Peyer's patch (tissue), 4 donors: ENCODE measurements around the gene ARHGEF4. TPM values are rescaled to one million over a fixed set of nuclear protein-coding genes. Genes with fewer than 3 reads are reported as not detected.

Source experiments
- DNase-seq, 3 donors: peaks; one replicate each; pipeline ENCODE4 v3.0.0-alpha.2; 2017 to 2019
- H3K27ac ChIP-seq, 4 donors: fragments of 200-600 bp; sonication (generic); one replicate each; pipeline ENCODE4 v1.5.1; 2016 to 2019
- H3K27me3 ChIP-seq, 2 donors: fragments of 200-600 bp; sonication (generic); one replicate each; pipeline ENCODE4 v1.5.1; 2019
- H3K36me3 ChIP-seq, 3 donors: fragments of 200-600 bp; sonication (generic); one replicate each; pipeline ENCODE4 v1.5.1; 2016 to 2019
- H3K4me1 ChIP-seq, 4 donors: fragments of 200-600 bp; sonication (generic); one replicate each; pipeline ENCODE4 v1.5.1; 2016 to 2019
- H3K4me3 ChIP-seq, 4 donors: fragments of 200-600 bp; sonication (generic); 1 replicate in 3 of 4; 2 replicates in 1 of 4; pipeline ENCODE4 v1.5.1; 2016 to 2019; ENCODE audit warnings: mild to moderate bottlenecking in 1 of 4
- H3K9me3 ChIP-seq, 4 donors: fragments of 200-600 bp; sonication (generic); one replicate each; pipeline ENCODE4 v1.5.1; 2016 to 2019; ENCODE audit warnings: mild to moderate bottlenecking in 1 of 4
- POLR2A ChIP-seq, 2 donors: fragments of 450-650 bp; IDR thresholded peaks; one replicate each; pipeline ENCODE4 v1.5.1; 2017; ENCODE audit warnings: antibody characterized with exemption in 2 of 2, mild to moderate bottlenecking in 2 of 2, moderate library complexity in 2 of 2
- total RNA-seq, 4 donors: library from RNA; depleted of rRNA; stranded (reverse); fragments of >200 nt; gene quantifications; one replicate each; pipeline ENCODE4 v1.1.0, GENCODE V29; 2016
- TF ChIP-seq, protein P1 (sequence below), 6 experiments: fragments of 450-650 bp in 4 of 6; fragments of 200-600 bp in 2 of 6; sonication (generic) in 1 of 6; IDR thresholded peaks; one replicate each; pipeline ENCODE4 v1.5.1; 2017 to 2019; ENCODE audit warnings: antibody characterized with exemption in 6 of 6, mild to moderate bottlenecking in 3 of 6, moderate library complexity in 1 of 6

Gene ARHGEF4
- total RNA-seq, 4 donors from 2014 or later: 1.1 to 10.7 (median 1.6) TPM

DNA sequence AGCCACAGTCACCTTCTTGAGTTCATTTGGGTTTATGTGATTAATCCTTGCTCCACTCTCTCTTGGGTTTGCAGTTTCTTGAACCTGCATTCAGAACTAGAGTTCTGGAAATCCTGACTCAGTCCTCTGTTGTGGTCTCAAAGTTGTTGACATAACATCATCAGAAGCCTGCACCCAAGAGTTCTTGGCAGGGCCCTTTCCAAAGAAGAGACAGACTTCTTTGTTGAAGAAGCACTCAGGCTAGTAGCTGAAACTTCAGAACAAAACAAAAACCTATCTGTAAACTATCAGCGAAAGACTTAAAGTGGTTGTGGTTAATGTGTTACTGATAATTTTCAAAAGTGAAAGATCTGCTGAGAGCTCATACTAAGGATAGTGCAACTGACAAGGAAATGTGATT is 135.7 kb downstream of the ARHGEF4 start:
- no peak overlapping the region for H3K4me3 ChIP-seq
- DNase-seq: no peak
- no peaks in the 10 kb centered on the region for H3K27me3 ChIP-seq
- no peaks in the 10 kb centered on the region for H3K9me3 ChIP-seq
- H3K36me3 ChIP-seq: no peaks in the 10 kb centered on the region
- no peaks in the 10 kb centered on the region for H3K4me1 ChIP-seq
- H3K27ac ChIP-seq: no peak overlapping the region
- TF ChIP-seq POLR2A (IDR thresholded peaks at IDR 0.05): no peak
- TF ChIP-seq, protein P1, sequence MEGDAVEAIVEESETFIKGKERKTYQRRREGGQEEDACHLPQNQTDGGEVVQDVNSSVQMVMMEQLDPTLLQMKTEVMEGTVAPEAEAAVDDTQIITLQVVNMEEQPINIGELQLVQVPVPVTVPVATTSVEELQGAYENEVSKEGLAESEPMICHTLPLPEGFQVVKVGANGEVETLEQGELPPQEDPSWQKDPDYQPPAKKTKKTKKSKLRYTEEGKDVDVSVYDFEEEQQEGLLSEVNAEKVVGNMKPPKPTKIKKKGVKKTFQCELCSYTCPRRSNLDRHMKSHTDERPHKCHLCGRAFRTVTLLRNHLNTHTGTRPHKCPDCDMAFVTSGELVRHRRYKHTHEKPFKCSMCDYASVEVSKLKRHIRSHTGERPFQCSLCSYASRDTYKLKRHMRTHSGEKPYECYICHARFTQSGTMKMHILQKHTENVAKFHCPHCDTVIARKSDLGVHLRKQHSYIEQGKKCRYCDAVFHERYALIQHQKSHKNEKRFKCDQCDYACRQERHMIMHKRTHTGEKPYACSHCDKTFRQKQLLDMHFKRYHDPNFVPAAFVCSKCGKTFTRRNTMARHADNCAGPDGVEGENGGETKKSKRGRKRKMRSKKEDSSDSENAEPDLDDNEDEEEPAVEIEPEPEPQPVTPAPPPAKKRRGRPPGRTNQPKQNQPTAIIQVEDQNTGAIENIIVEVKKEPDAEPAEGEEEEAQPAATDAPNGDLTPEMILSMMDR (IDR thresholded peaks at IDR 0.05): no peak

DNA sequence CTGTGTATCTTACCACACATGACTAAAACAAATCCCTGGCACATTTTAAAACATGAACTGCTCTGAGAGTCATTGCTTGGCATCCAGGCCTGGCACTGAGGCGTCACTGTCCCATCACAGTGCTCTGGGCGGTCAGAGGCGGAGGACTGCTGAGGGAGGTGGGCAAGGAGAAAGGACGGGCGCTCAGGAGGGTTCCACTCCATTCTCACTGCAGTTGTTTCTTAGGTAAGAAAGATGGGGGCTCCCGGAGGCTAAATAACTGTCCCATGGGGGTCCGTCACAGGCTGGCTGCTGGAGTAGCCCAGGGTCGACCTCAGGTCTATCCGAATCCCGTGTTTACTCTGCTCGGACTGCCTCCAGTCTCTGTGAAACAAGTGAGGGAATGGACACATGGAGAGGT is 139.0 kb downstream of the ARHGEF4 start:
- no peak for TF ChIP-seq POLR2A (IDR thresholded peaks at IDR 0.05)
- Histone ChIP-seq H3K4me1 (no peaks in the 10 kb centered on the region), H3K36me3 (no peaks in the 10 kb centered on the region), H3K9me3 (peaks cover 0 to 3% (median 0%) of the 10 kb centered on the region in 4 donors), H3K27me3 (no peaks in the 10 kb centered on the region), H3K4me3 (no peak overlapping the region), H3K27ac (no peak overlapping the region)
- DNase-seq: no peak

DNA sequence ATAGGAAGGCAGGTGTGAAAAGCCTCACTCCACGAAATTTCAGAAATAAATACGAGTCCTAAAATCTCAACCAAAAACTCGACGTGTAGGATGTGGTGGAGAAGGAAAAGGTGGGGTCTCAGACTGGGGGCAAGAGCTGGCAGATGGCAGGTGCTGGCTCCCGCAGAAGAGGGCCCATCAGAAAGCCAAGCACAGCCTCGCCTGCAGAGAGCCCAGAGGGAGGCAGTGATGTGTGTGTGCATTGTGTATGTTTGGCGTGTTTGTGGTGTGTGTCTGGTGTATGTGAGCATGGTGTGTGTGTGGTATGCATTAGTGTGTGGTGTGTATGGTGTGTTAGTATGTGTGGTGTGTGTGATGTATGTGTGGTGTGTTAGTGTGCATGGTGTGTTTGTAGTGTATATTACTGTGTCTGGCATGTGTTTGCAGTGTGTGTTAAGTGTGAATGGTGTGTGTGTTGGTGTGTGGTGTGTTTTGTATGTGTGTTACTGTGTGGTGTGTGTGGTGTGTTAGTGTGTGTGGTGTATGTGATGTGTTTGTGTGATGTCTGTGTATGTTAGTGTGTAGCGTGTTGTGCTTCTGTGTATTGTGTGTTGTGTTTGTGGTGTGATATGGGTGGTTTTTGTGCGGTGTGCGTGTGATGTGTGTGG is 140.0 kb downstream of the ARHGEF4 start:
- no peaks in the 10 kb centered on the region for H3K4me1 ChIP-seq
- H3K9me3 ChIP-seq: peaks cover 0 to 3% (median 0%) of the 10 kb centered on the region in 4 donors
- no peaks in the 10 kb centered on the region for H3K27me3 ChIP-seq
- no peak for TF ChIP-seq POLR2A (IDR thresholded peaks at IDR 0.05)
- TF ChIP-seq, protein P1 (IDR thresholded peaks at IDR 0.05): no peak
- H3K27ac ChIP-seq: no peak overlapping the region
- no peak for DNase-seq
- H3K4me3 ChIP-seq: no peak overlapping the region
- no peaks in the 10 kb centered on the region for H3K36me3 ChIP-seq

DNA sequence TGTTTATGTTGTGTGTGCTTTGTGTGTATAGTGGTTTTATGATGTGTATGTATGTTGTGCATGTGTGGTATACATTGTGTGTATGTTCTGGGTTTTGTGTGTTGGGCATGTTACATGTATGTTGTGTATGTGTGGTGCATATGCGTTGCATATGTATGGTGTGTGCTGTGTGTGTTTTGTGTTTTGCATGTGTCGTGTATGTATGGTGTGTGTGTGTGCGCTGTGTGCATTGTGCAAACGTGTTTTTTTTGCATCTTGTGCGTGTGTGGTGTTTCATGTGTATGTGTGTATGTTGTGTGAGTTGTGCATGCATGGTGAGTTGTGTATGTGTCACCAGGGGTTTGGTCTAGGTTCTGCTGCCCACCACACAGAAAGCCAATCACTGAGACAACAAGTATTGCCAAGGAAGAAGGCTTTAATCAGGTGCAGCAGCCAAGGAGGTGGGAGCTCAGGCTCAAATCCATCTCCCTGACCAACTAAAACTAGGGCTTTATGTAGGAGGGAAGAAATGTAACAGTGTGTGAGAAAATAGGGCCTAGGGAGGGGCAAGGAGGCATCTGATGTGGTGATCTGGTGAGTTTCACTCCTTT is 140.8 kb downstream of the ARHGEF4 start:
- peaks cover 0 to 3% (median 0%) of the 10 kb centered on the region in 4 donors for H3K9me3 ChIP-seq
- no peak for DNase-seq
- no peaks in the 10 kb centered on the region for H3K36me3 ChIP-seq

DNA sequence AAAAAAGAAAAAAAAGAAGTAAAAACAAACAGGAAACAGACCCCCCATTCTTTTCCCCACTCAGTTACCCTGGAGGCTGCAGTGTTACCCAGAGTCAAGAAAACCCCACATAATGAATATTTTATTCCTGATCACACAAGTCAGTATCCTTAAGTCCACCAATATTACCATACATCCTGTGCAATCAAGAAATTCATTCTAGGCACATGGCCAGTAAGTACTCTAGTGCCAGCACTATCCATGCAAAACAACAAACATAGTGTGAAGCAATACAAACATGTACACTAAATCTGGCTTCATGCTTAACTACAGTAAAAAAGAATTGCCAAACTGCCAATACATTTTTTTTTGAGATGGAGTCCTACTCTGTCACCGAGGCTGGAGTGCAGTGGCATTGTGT is 145.0 kb downstream of the ARHGEF4 start:
- Histone ChIP-seq H3K4me1 (no peaks in the 10 kb centered on the region), H3K36me3 (no peaks in the 10 kb centered on the region), H3K9me3 (peaks cover 0 to 3% (median 0%) of the 10 kb centered on the region in 4 donors), H3K27me3 (no peaks in the 10 kb centered on the region), H3K27ac (no peak overlapping the region), H3K4me3 (no peak overlapping the region)
- TF ChIP-seq, protein P1 (IDR thresholded peaks at IDR 0.05): no peak
- no peak for TF ChIP-seq POLR2A (IDR thresholded peaks at IDR 0.05)
- no peak for DNase-seq

More for the DNA sequence above, 140.8 kb downstream of the ARHGEF4 start:
- Histone ChIP-seq H3K4me3 (no peak overlapping the region), H3K27me3 (no peaks in the 10 kb centered on the region), H3K27ac (no peak overlapping the region), H3K4me1 (no peaks in the 10 kb centered on the region)
- TF ChIP-seq, protein P1 (IDR thresholded peaks at IDR 0.05): no peak
- no peak for TF ChIP-seq POLR2A (IDR thresholded peaks at IDR 0.05)

DNA sequence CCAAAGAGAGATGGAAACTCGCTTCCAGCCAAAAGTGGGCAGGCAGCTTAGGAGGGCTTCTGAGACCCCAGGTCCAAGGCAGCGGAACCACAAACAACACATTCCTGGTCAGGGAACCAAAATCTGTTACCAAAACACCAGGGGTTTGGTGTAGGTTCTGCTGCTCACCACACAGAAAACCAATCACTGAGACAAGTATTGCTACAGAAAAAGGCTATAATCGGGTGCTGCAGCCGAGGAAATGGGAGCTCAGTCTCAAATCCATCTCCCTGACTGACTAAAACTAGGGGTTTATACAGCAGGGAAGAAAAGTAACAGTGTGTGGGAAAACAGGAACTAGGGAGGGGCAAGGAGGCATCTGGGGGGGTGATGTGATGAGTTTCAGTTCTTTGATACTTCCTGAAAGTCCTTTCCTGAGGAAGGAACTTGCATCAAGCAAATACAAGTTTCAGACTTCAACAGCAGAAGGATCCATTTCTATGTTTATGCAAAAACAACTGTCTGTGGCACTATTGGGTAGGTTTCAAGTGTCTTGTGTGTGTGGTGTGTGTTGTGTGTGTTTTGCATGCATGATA is 148.6 kb downstream of the ARHGEF4 start:
- H3K9me3 ChIP-seq: no peaks in the 10 kb centered on the region
- H3K4me1 ChIP-seq: no peaks in the 10 kb centered on the region
- no peaks in the 10 kb centered on the region for H3K36me3 ChIP-seq
- TF ChIP-seq POLR2A (IDR thresholded peaks at IDR 0.05): no peak
- TF ChIP-seq, protein P1 (IDR thresholded peaks at IDR 0.05): no peak
- no peak for DNase-seq
- no peaks in the 10 kb centered on the region for H3K27me3 ChIP-seq
- no peak overlapping the region for H3K4me3 ChIP-seq
- no peak overlapping the region for H3K27ac ChIP-seq
